SK-N-SH (cell line): ENCODE data around the gene STAT6.

Experiments used
- CTCF ChIP-seq: fragments of 200-600 bp; sonication (generic); IDR thresholded peaks from 2 replicates; pipeline ENCODE4 v1.6.1; 2017; ENCODE audit warnings: antibody characterized with exemption, mild to moderate bottlenecking, moderate library complexity
- FOXJ3 ChIP-seq: sonication (generic); formaldehyde crosslinking; IDR thresholded peaks from 2 replicates; pipeline ENCODE4 v1.5.1; 2020; ENCODE audit warnings: mild to moderate bottlenecking, missing genetic modification reagents
- MAX ChIP-seq: IDR thresholded peaks from 2 replicates; pipeline ENCODE4 v1.4.0; 2012; ENCODE audit warnings: low read depth
- MEF2A ChIP-seq: IDR thresholded peaks from 2 replicates; pipeline ENCODE4 v1.4.0; 2012; ENCODE audit warnings: low read depth, borderline replicate concordance
- NFIC ChIP-seq: IDR thresholded peaks from 2 replicates; pipeline ENCODE4 v1.4.0; 2012; ENCODE audit warnings: borderline replicate concordance
- POLR2AphosphoS5 ChIP-seq: IDR thresholded peaks from 2 replicates; pipeline ENCODE4 v1.6.1; 2012; ENCODE audit warnings: low read depth, low read length
- RAD21 ChIP-seq: IDR thresholded peaks from 2 replicates; pipeline ENCODE4 v1.6.1; 2012; ENCODE audit warnings: mild to moderate bottlenecking, low read length
- SIN3A ChIP-seq: IDR thresholded peaks from 2 replicates; pipeline ENCODE4 v1.6.1; 2012; ENCODE audit warnings: low read depth, mild to moderate bottlenecking, low read length, moderate library complexity, borderline replicate concordance
- TAF1 ChIP-seq: IDR thresholded peaks from 2 replicates; pipeline ENCODE4 v1.6.1; 2012; ENCODE audit warnings: low read depth, mild to moderate bottlenecking, low read length, moderate library complexity, borderline replicate concordance
- TCF12 ChIP-seq: IDR thresholded peaks from 2 replicates; pipeline ENCODE4 v1.4.0; 2012
- YY1 ChIP-seq: IDR thresholded peaks from 2 replicates; pipeline ENCODE4 v1.4.0; 2012; ENCODE audit warnings: low read depth, mild to moderate bottlenecking

GRCh38 chr12:57095440-57095839 lies 15.7 kb downstream of the STAT6 start:
- TF ChIP-seq MAX = no peak
- no peak for TF ChIP-seq CTCF
- TF ChIP-seq SIN3A = no peak
- no peak for TF ChIP-seq FOXJ3 (CRISPR knock-in tag)
- TF ChIP-seq RAD21 = no peak
- TF ChIP-seq TAF1 = no peak
- no peak for TF ChIP-seq NFIC
- TF ChIP-seq YY1 = no peak
- no peak for TF ChIP-seq POLR2AphosphoS5
- TF ChIP-seq TCF12 = no peak
- TF ChIP-seq MEF2A = no peak
